Calu3 (cell line): ENCODE measurements around the gene EIF2D. TPM values are rescaled to one million over a fixed set of nuclear protein-coding genes. Genes with fewer than 3 reads are reported as not detected.

Experiments used
- BruUV-seq: library from RNA; stranded (reverse); fragments of 400-500 nt; replicated peaks from 2 replicates; lab custom pipeline; 2021; lab: Mats Ljungman, UMichigan
- CTCF ChIA-PET: fragments of 300-600 bp; sonication (Branson Sonifier 250); formaldehyde crosslinking; loops from one replicate; lab custom pipeline; 2022; ENCODE audit warnings: antibody characterized with exemption; lab: Charles Lee
- DNase-seq: peaks from one replicate; pipeline ENCODE4 v3.0.0; 2022
- H3K27ac Mint-ChIP-seq: one replicate; pipeline ENCODE4 v1.8.0; 2022; ENCODE audit warnings: mixed read lengths; ENCODE audit not compliant: unreplicated experiment
- H3K27me3 Mint-ChIP-seq: one replicate; pipeline ENCODE4 v1.8.0; 2022; ENCODE audit warnings: mixed read lengths; ENCODE audit not compliant: unreplicated experiment
- H3K36me3 Mint-ChIP-seq: one replicate; pipeline ENCODE4 v1.8.0; 2022; ENCODE audit warnings: mild to moderate bottlenecking, moderate library complexity, mixed read lengths; ENCODE audit not compliant: insufficient read depth, unreplicated experiment
- H3K4me1 Mint-ChIP-seq: one replicate; pipeline ENCODE4 v1.8.0; 2022; ENCODE audit warnings: mild to moderate bottlenecking, low read depth, mixed read lengths; ENCODE audit not compliant: unreplicated experiment
- H3K4me3 Mint-ChIP-seq: one replicate; pipeline ENCODE4 v1.8.0; 2022; ENCODE audit warnings: mild to moderate bottlenecking, low read depth, moderate library complexity, mixed read lengths; ENCODE audit not compliant: unreplicated experiment
- H3K9me3 Mint-ChIP-seq: one replicate; pipeline ENCODE4 v1.8.0; 2022; ENCODE audit warnings: low read depth, mixed read lengths; ENCODE audit not compliant: unreplicated experiment
- intact Hi-C: fragments of 100-400 bp; cut with micrococcal nuclease; formaldehyde crosslinking; loops from one replicate; pipeline ENCODE4 v1.10.0; 2022; ENCODE audit not compliant: unreplicated experiment
- total RNA-seq: library from RNA; stranded (reverse); gene quantifications from 2 replicates; pipeline ENCODE4 v1.2.3, GENCODE V29; 2022
- TF ChIP-seq, protein P1 (sequence below): fragments of 200-600 bp; IDR thresholded peaks from one replicate; pipeline ENCODE4 v1.8.0; 2022; ENCODE audit warnings: antibody characterized with exemption; ENCODE audit not compliant: unreplicated experiment

Gene EIF2D
- total RNA-seq, 1 experiment from 2014 or later = 45.1 TPM

DNA sequence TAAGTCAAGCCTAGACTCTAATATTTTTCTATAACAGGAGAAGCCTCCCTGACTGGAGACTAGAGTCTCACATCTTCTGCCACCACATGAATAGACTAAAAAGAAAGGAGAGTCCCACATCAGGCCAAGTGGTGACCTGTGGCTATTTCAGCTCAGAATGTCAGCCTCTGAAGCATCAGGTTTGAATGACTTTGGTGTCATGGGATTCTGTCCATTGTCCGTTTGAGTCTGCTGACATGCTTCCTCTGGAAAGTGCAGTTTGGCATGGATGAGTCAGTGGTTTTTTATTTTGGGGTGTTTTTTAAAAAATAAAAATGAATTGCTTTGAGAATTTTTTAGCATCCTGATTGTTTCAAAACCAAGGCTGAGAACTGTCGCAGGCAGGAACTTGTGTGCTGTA is 42.6 kb upstream of the EIF2D start:
- TF ChIP-seq, protein P1, sequence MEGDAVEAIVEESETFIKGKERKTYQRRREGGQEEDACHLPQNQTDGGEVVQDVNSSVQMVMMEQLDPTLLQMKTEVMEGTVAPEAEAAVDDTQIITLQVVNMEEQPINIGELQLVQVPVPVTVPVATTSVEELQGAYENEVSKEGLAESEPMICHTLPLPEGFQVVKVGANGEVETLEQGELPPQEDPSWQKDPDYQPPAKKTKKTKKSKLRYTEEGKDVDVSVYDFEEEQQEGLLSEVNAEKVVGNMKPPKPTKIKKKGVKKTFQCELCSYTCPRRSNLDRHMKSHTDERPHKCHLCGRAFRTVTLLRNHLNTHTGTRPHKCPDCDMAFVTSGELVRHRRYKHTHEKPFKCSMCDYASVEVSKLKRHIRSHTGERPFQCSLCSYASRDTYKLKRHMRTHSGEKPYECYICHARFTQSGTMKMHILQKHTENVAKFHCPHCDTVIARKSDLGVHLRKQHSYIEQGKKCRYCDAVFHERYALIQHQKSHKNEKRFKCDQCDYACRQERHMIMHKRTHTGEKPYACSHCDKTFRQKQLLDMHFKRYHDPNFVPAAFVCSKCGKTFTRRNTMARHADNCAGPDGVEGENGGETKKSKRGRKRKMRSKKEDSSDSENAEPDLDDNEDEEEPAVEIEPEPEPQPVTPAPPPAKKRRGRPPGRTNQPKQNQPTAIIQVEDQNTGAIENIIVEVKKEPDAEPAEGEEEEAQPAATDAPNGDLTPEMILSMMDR = no peak
- CTCF ChIA-PET = interaction anchor here (0.7 to 1.4 kb wide), 3 partner anchors 13 to 477 kb away, joined by 3 to 4 read pairs (median 3); partner anchors contain the start of gene DYRK3
- BruUV-seq = no TSS peak

DNA sequence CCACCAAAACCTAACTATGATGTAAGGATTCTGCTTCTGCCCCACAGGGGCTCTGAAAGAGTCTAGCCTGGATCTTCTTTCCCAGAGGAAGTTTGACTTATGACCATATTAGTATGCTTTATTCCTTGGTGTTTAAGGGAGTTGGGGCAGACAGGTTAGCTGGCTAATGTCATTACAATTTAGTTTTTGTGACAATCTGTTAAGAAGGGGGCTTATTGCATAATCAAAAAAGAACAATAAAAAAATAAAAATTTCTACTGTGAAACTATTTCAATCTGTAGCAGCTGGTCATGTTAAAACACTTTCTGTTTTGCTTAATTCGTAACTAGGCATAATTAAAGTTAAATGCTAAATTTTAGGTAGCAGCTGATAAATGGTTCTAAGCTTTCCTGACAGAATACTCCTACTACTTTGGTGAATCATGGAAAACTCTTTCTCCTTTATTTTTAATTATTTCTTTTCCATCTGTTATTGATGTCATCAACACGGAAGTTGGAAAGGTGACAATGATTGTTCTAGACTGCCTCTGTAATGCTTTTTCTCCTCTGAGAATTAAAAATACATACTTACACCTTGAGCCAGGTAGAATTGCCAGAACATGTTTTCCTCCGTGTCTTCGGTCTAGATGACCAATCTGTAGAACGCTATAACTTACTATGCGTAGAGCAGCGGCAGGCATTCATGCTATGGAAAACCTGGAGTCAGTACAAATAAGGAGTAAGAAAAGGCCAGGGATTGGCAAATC is 41.6 kb upstream of the EIF2D start:
- Mint-ChIP-seq H3K4me3 (no peak overlapping the region), H3K9me3 (no peaks in the 10 kb centered on the region), H3K4me1 (peaks cover 15% of the 10 kb centered on the region), H3K36me3 (no peaks in the 10 kb centered on the region), H3K27me3 (peaks cover 24% of the 10 kb centered on the region), H3K27ac (no peak overlapping the region)
- TF ChIP-seq, protein P1 = no peak
- no TSS peak for BruUV-seq
- intact Hi-C loops = no loop called here
- CTCF ChIA-PET = no interaction called here
- no peak for DNase-seq

More for the DNA sequence above, 42.6 kb upstream of the EIF2D start:
- no peak overlapping the region for H3K27ac Mint-ChIP-seq
- no peaks in the 10 kb centered on the region for H3K36me3 Mint-ChIP-seq
- intact Hi-C loops = no loop called here
- H3K9me3 Mint-ChIP-seq = no peaks in the 10 kb centered on the region
- H3K4me1 Mint-ChIP-seq = peaks cover 15% of the 10 kb centered on the region
- no peak overlapping the region for H3K4me3 Mint-ChIP-seq
- DNase-seq = no peak
- H3K27me3 Mint-ChIP-seq = peaks cover 33% of the 10 kb centered on the region

DNA sequence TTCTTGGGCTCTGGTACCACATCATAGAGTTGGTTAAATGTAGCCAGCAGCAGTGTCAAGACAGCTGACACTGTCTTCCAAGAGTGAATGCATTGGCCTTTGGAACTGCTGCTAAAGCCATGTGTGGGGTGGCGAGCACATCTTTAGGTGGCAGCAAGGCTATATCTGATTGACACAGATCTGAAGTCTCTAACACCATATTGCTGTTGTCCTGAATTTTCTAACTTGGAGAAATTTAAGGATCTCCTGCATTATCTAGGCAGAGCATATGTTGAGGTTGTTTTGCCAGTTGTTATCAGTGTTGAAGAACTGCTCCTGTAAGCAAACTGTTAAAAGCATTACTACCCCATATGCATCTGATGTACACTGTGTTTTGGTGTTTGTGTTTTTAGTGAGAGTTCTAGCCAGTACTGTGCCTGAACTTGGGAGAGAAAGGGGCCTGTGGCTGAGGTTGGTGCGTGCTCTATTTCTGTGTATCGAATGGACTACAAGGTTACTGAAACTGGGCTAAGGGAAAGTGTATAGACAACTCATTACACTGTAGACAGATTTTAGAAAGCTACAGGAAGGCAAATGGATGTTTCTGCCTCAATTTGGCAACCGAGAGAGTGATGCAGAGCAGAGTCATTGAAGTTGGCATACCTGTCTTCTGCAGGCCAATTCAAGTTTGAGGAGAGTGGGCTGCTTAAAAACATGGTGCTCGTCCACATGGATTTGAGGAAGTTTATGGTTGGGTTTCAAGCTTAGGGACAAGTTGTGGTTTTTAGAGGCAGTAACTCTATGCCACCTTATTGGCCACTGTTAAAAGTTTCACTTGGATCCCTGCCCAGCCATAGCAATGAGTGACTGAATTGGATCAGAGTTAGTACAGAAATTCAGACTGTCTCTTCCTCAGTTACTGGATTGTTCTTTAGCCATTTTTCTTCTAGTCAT is 40.0 kb upstream of the EIF2D start:
- CTCF ChIA-PET = interaction anchor here (0.9 to 1.0 kb wide), 2 partner anchors 11 to 12 kb away, joined by 3 read pairs; no protein-coding TSS in a partner anchor
- no peak overlapping the region for H3K4me3 Mint-ChIP-seq
- TF ChIP-seq, protein P1 = no peak
- intact Hi-C loops = no loop called here
- peaks cover 7% of the 10 kb centered on the region for H3K27me3 Mint-ChIP-seq
- no peak for DNase-seq
- H3K27ac Mint-ChIP-seq = no peak overlapping the region
- no TSS peak for BruUV-seq
- H3K36me3 Mint-ChIP-seq = no peaks in the 10 kb centered on the region
- H3K4me1 Mint-ChIP-seq = peaks cover 15% of the 10 kb centered on the region
- H3K9me3 Mint-ChIP-seq = no peaks in the 10 kb centered on the region

DNA sequence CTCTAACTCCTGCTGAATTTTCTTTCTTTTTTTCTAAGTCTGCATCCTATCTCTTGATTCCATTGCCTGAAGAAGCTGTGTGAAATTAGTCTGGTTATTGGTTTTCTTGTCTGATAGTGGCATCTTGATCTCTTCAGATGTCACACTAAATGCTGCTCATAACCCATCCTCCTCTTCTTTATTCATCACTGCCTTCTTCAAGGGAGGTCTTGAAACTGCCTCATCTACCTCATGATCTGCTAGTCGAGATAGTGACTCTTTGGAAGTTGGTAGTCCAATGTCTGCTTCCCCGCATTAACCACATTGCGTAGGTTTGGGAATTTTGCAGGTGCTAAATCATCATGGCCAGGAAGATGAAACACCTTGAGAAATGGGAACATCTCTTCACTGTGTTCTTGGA is 38.7 kb upstream of the EIF2D start:
- H3K4me1 Mint-ChIP-seq = peaks cover 15% of the 10 kb centered on the region
- no peak overlapping the region for H3K4me3 Mint-ChIP-seq
- BruUV-seq = no TSS peak
- CTCF ChIA-PET = interaction anchor here (1.0 kb wide), 1 partner anchor 12 kb away, joined by 3 read pairs; no protein-coding TSS in a partner anchor
- no peak for DNase-seq
- H3K27me3 Mint-ChIP-seq = no peaks in the 10 kb centered on the region
- H3K9me3 Mint-ChIP-seq = no peaks in the 10 kb centered on the region
- TF ChIP-seq, protein P1 = no peak
- H3K36me3 Mint-ChIP-seq = no peaks in the 10 kb centered on the region
- H3K27ac Mint-ChIP-seq = no peak overlapping the region
- intact Hi-C loops = no loop called here
